Measurements from ENCODE around the gene GABRG3.

The GABRG3 gene

GRCh38 chr15:27589782-27590181 lies 618.8 kb downstream of the GABRG3 start:
- no peak for DNase-seq
